Ovary (tissue), 3 donors: Measurements from ENCODE around the gene MAST4.

Source experiments
- EP300 ChIP-seq: sonication (generic); formaldehyde crosslinking; IDR thresholded peaks from one replicate; pipeline ENCODE4 v1.6.1; 2017; ENCODE audit warnings: antibody characterized with exemption
- POLR2A ChIP-seq: fragments of 450-650 bp; IDR thresholded peaks from one replicate; pipeline ENCODE4 v1.6.1; 2017; ENCODE audit warnings: antibody characterized with exemption, mild to moderate bottlenecking, moderate library complexity
- TF ChIP-seq, protein P1 (sequence below), 3 donors: fragments of 450-650 bp in 2 of 3; fragments of 200-600 bp in 1 of 3; IDR thresholded peaks; one replicate each; pipeline versions ENCODE4 v1.5.1 to v1.8.0; 2016 to 2022; ENCODE audit warnings: antibody characterized with exemption in 3 of 3, mild to moderate bottlenecking in 1 of 3
- donor health status: DM: no; HTN: no; CAD: no.

DNA sequence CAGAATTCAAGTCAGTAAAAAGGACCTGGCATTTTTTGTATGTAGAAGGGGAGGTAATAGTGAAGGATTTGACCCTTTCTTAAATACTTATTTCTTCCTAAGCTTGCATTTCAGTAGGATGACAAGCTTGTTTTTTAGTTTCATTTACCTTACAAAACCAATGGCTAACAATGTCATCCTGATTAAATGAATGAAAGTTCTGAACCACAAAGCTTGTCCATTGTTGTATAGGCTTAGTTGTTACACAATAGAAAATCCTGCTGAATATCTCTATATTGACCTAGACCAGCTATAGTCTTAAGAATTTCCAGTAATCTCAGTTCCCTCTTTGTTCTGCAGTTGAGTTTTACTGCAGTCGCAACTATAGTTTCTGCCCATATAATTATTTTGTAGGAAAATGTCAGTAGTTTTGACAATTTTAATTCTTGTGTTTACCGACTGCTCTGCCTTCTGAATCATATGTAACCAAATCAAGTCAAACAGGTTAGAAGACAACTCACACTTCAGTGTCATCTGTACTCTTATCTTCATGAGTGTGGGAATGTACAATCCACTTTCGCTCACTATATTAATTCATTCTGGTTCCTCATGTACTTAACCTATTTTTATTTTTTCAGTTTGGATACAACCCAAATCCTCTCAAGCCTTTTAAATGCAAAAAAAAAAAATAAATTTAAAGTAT is 404.7 kb downstream of the MAST4 start:
- TF ChIP-seq, protein P1, sequence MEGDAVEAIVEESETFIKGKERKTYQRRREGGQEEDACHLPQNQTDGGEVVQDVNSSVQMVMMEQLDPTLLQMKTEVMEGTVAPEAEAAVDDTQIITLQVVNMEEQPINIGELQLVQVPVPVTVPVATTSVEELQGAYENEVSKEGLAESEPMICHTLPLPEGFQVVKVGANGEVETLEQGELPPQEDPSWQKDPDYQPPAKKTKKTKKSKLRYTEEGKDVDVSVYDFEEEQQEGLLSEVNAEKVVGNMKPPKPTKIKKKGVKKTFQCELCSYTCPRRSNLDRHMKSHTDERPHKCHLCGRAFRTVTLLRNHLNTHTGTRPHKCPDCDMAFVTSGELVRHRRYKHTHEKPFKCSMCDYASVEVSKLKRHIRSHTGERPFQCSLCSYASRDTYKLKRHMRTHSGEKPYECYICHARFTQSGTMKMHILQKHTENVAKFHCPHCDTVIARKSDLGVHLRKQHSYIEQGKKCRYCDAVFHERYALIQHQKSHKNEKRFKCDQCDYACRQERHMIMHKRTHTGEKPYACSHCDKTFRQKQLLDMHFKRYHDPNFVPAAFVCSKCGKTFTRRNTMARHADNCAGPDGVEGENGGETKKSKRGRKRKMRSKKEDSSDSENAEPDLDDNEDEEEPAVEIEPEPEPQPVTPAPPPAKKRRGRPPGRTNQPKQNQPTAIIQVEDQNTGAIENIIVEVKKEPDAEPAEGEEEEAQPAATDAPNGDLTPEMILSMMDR (IDR thresholded peaks at IDR 0.05), result no peak
- TF ChIP-seq EP300, result no peak
- TF ChIP-seq POLR2A, result no peak
